ENCODE results near the gene CNTFR.

DNA sequence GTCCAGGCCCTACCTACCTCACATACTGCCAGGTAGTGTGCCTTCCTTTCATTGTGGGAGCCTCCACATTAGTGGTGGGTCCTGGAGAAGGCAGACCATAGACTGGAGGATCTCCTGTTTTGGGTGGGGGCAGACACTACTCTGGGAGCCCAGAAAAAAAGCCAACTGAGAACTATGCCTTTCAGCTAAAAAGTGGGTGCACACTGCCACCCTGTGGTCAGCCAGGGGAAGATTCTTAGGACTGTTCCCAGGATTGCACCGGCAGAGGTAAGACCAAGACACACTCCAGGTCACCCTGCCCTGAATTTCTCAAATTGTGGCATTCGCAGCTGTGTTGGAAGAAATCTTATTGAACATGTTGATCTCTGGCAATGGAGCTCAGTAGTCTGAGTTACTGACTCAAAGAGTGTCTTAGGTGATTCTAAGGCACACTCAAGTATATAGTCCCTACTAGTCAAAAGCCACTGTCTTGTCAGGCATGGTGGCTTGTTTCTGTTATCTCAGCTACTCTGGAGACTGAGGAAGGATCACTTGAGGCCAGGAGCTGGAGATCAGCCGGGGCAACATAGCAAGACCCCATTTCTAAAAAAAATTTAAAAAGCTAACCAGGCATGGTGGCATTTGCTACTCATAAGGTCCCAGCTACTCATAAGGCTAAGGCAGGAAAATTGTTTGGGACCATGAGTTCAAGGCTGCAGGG is 44.5 kb upstream of the CNTFR start:
- TF ChIP-seq, protein P1, sequence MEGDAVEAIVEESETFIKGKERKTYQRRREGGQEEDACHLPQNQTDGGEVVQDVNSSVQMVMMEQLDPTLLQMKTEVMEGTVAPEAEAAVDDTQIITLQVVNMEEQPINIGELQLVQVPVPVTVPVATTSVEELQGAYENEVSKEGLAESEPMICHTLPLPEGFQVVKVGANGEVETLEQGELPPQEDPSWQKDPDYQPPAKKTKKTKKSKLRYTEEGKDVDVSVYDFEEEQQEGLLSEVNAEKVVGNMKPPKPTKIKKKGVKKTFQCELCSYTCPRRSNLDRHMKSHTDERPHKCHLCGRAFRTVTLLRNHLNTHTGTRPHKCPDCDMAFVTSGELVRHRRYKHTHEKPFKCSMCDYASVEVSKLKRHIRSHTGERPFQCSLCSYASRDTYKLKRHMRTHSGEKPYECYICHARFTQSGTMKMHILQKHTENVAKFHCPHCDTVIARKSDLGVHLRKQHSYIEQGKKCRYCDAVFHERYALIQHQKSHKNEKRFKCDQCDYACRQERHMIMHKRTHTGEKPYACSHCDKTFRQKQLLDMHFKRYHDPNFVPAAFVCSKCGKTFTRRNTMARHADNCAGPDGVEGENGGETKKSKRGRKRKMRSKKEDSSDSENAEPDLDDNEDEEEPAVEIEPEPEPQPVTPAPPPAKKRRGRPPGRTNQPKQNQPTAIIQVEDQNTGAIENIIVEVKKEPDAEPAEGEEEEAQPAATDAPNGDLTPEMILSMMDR (IDR thresholded peaks at IDR 0.05 in 4 of 5, conservative IDR thresholded peaks at IDR 0.05 in 1 of 5), result peak; percentile 65 to 89 (median 86)
- TF ChIP-seq POLR2A (IDR thresholded peaks at IDR 0.05), result no peak
